Mesothelial cell of epicardium (in vitro differentiated cells): ENCODE data around the gene SLC25A25. TPM values are rescaled to one million over a fixed set of nuclear protein-coding genes. Genes with fewer than 3 reads are reported as not detected.
"Not testable (repeated sequence)": the region's sequence is repeated elsewhere in the genome, so short reads cannot be mapped to it uniquely, and the experiment has no call there.

Experiments
- DNase-seq, 2 experiments: peaks; one replicate each; pipeline ENCODE4 v3.0.0; 2021; ENCODE audit warnings: low spot score in 2 of 2; ENCODE audit not compliant: unreplicated experiment in 2 of 2
- H3K27ac Mint-ChIP-seq: 2 replicates; pipeline ENCODE4 v1.8.0; 2021; ENCODE audit warnings: mixed read lengths
- H3K27me3 Mint-ChIP-seq: 2 replicates; pipeline ENCODE4 v1.8.0; 2021; ENCODE audit warnings: low read depth, mixed read lengths
- H3K36me3 Mint-ChIP-seq: 2 replicates; pipeline ENCODE4 v1.8.0; 2021; ENCODE audit warnings: mixed read lengths
- H3K4me1 Mint-ChIP-seq: 2 replicates; pipeline ENCODE4 v1.8.0; 2021; ENCODE audit warnings: mixed read lengths
- H3K4me3 Mint-ChIP-seq: 2 replicates; pipeline ENCODE4 v1.8.0; 2021; ENCODE audit warnings: mild to moderate bottlenecking, moderate library complexity, mixed read lengths
- H3K9me3 Mint-ChIP-seq: 2 replicates; pipeline ENCODE4 v1.8.0; 2021; ENCODE audit warnings: mixed read lengths
- total RNA-seq: library from RNA; stranded (reverse); gene quantifications from 3 replicates; pipeline ENCODE4 v1.2.1, GENCODE V29; 2021
- TF ChIP-seq, protein P1 (sequence below): fragments of 200-600 bp; sonication (generic); IDR thresholded peaks from one replicate; pipeline ENCODE4 v1.5.0; 2021; ENCODE audit warnings: antibody characterized with exemption; ENCODE audit not compliant: unreplicated experiment

Gene SLC25A25
- 24.2 to 26.4 TPM (median 26.2 TPM) in 3 replicates for total RNA-seq

GRCh38 chr9:128067645-128068385 lies at the start of gene SLC25A25:
TSS of gene SLC25A25 (plus strand) at chr9:128068232. CDS start at chr9:128068320, 88 bp downstream.
- TF ChIP-seq, protein P1, sequence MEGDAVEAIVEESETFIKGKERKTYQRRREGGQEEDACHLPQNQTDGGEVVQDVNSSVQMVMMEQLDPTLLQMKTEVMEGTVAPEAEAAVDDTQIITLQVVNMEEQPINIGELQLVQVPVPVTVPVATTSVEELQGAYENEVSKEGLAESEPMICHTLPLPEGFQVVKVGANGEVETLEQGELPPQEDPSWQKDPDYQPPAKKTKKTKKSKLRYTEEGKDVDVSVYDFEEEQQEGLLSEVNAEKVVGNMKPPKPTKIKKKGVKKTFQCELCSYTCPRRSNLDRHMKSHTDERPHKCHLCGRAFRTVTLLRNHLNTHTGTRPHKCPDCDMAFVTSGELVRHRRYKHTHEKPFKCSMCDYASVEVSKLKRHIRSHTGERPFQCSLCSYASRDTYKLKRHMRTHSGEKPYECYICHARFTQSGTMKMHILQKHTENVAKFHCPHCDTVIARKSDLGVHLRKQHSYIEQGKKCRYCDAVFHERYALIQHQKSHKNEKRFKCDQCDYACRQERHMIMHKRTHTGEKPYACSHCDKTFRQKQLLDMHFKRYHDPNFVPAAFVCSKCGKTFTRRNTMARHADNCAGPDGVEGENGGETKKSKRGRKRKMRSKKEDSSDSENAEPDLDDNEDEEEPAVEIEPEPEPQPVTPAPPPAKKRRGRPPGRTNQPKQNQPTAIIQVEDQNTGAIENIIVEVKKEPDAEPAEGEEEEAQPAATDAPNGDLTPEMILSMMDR = no peak
- no peaks in the 10 kb centered on the region for H3K27me3 Mint-ChIP-seq
- H3K36me3 Mint-ChIP-seq = peaks cover 6% of the 10 kb centered on the region
- H3K4me3 Mint-ChIP-seq = peak within 1 kb of the TSS; percentile 76
- H3K9me3 Mint-ChIP-seq = no peaks in the 10 kb centered on the region
- H3K27ac Mint-ChIP-seq = peak within 1 kb of the TSS; percentile 91
- H3K4me1 Mint-ChIP-seq = peaks cover 38% of the 10 kb centered on the region
- DNase-seq = peak; percentile 99 to 100

DNA sequence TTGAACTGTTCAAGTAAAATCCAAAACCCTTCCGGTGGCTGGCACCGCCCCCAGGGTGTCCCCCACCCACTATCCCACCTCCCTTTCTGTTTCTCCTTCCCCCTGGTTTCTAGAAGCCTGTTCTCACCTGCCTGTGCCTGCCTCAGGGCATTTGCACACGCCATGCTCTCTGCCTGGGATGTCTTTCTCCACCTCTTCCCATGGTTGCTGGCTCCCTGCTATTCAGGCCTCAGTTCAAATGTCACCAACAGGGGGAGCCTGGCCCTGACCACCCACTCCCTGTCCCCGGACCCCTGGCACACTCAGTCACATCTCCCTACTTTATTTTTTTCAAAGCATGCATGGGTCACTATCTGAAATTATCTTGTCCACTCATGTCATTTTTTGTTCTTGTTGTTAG lies 47.3 kb upstream of the SLC25A25 start:
- no peak overlapping the region for H3K27ac Mint-ChIP-seq
- DNase-seq = no peak
- no peaks in the 10 kb centered on the region for H3K9me3 Mint-ChIP-seq
- peaks cover 2% of the 10 kb centered on the region for H3K4me1 Mint-ChIP-seq
- TF ChIP-seq, protein P1 = peak; percentile 24
- H3K27me3 Mint-ChIP-seq = no peaks in the 10 kb centered on the region
- no peaks in the 10 kb centered on the region for H3K36me3 Mint-ChIP-seq
- H3K4me3 Mint-ChIP-seq = no peak overlapping the region

GRCh38 chr9:128021098-128021497 lies 46.9 kb upstream of the SLC25A25 start:
- TF ChIP-seq, protein P1 = no peak
- no peak for DNase-seq
- Mint-ChIP-seq H3K27me3 (no peaks in the 10 kb centered on the region), H3K4me1 (peaks cover 2% of the 10 kb centered on the region), H3K27ac (no peak overlapping the region), H3K4me3 (no peak overlapping the region), H3K36me3 (no peaks in the 10 kb centered on the region), H3K9me3 (no peaks in the 10 kb centered on the region)

- H3K4me3 Mint-ChIP-seq = no peak overlapping the region
- H3K9me3 Mint-ChIP-seq = no peaks in the 10 kb centered on the region
- TF ChIP-seq, protein P1 = no peak
Measured at GRCh38 chr9:128022886-128023285, 45.1 kb upstream of the SLC25A25 start.

DNA sequence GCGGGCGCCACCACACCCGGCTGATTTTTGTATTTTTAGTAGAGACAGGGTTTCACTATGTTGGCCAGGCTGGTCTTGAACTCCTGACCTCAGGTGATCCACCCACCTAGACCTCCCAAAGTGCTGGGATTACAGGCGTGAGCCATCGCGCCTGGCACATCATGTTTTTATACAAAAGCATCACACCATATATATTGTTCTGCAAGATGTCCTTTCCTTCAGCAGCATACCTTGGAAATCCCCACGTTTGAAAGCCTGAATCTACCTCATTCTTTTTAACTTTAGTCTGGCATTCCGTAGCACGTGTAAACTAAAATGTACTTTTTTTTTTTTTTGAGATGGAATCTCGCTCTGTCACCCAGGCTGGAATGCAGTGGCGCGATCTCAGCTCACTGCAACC lies 44.4 kb upstream of the SLC25A25 start:
- DNase-seq, H3K36me3 Mint-ChIP-seq, H3K4me1 Mint-ChIP-seq, H3K4me3 Mint-ChIP-seq, H3K27me3 Mint-ChIP-seq, H3K9me3 Mint-ChIP-seq: not testable (repeated sequence)
- peak overlapping the region; percentile 6 for H3K27ac Mint-ChIP-seq

More at GRCh38 chr9:128022886-128023285, 45.1 kb upstream of the SLC25A25 start:
- H3K27me3 Mint-ChIP-seq = no peaks in the 10 kb centered on the region
- H3K27ac Mint-ChIP-seq = peak overlapping the region; percentile 12
- no peak for DNase-seq
- H3K36me3 Mint-ChIP-seq = no peaks in the 10 kb centered on the region
- peaks cover 8% of the 10 kb centered on the region for H3K4me1 Mint-ChIP-seq

GRCh38 chr9:128024761-128025308 lies 43.2 kb upstream of the SLC25A25 start:
- TF ChIP-seq, protein P1 = no peak
- Mint-ChIP-seq H3K36me3 (no peaks in the 10 kb centered on the region), H3K27me3 (no peaks in the 10 kb centered on the region), H3K27ac (no peak overlapping the region), H3K4me3 (no peak overlapping the region), H3K9me3 (no peaks in the 10 kb centered on the region), H3K4me1 (peaks cover 12% of the 10 kb centered on the region)
- DNase-seq = no peak
